Measurements from ENCODE around the gene DENND1C. TPM values are rescaled to one million over a fixed set of nuclear protein-coding genes. Genes with fewer than 3 reads are reported as not detected.
"Not testable (repeated sequence)": the region's sequence is repeated elsewhere in the genome, so short reads cannot be mapped to it uniquely, and the experiment has no call there.

DENND1C gene
- total RNA-seq, 1 experiment from 2014 or later, result 0.17 TPM

DNA sequence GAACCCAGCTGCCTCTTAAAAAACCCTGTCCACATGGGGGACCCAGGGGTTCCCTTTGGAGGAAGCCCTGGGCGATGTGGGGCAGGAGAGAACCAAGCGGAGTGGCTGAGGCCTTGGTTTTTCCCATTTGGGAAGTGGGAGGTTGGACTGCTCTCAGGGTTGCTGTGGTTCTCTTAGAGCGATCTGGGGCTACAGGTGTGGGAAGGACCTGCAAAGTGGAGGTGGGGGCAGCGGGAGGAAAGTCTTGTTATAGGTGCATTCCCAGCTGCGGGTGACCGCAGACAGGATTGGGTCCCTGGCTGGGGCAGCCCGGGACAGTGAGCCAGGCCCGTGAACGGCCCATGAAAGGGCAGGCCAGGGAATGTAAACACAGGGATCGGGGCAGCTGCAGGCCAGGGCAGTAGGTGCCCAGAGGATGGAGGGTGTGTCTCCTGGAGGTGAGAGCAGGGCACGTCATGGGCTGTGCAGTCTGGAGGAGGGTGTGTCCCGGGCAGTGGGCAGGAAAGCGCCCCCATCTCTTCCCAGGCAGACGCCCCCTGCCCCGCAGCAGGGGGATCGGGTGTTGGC, 22.8 kb downstream of the DENND1C start:
- DNase-seq (ENCODE audit: extremely low read depth, low read depth), result no peak

- no peak for DNase-seq (ENCODE audit: extremely low read depth, low read depth)
Measured at GRCh38 chr19:6457958-6458694, 23.5 kb downstream of the DENND1C start.

GRCh38 chr19:6455924-6456323, 25.7 kb downstream of the DENND1C start:
- no peak for DNase-seq (ENCODE audit: extremely low read depth, low read depth)

- no peak for DNase-seq (ENCODE audit: extremely low read depth, low read depth)
Measured at GRCh38 chr19:6453951-6454565, 27.5 kb downstream of the DENND1C start.

- DNase-seq (ENCODE audit: extremely low read depth, low read depth), result no peak
Measured at GRCh38 chr19:6452899-6453298, 28.7 kb downstream of the DENND1C start.

- no peak for DNase-seq (ENCODE audit: extremely low read depth, low read depth)
Measured at GRCh38 chr19:6452223-6452614, 29.4 kb downstream of the DENND1C start.

- no peak for DNase-seq (ENCODE audit: extremely low read depth, low read depth)
Measured at GRCh38 chr19:6451583-6452222, 29.9 kb downstream of the DENND1C start.

GRCh38 chr19:6450166-6450565, 31.4 kb downstream of the DENND1C start:
- no peak for DNase-seq (ENCODE audit: extremely low read depth, low read depth)

GRCh38 chr19:6448045-6448444, 33.5 kb downstream of the DENND1C start:
- DNase-seq (ENCODE audit: extremely low read depth, low read depth), result no peak

DNA sequence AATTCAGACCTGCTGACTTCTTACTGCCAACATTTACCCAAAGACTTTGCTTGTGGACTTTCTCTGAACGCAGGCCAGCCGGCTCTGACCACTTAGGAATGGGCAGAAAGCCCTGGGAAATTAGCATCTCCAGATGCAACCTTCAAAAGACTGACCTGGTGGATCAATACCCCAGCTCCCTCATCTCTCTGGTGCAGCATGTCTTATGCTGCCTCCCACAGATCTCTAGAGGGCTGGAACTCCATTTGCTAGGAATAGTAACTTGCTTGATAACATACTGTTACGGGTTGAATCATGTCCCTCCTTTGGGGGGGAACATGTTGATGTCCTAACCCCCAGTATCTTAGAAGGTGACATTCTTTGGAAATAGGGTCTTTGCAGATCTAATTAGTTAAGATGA, 35.1 kb downstream of the DENND1C start:
- DNase-seq (ENCODE audit: extremely low read depth, low read depth), result no peak

GRCh38 chr19:6443986-6444385, 37.6 kb downstream of the DENND1C start:
- DNase-seq (ENCODE audit: extremely low read depth, low read depth), result no peak

DNA sequence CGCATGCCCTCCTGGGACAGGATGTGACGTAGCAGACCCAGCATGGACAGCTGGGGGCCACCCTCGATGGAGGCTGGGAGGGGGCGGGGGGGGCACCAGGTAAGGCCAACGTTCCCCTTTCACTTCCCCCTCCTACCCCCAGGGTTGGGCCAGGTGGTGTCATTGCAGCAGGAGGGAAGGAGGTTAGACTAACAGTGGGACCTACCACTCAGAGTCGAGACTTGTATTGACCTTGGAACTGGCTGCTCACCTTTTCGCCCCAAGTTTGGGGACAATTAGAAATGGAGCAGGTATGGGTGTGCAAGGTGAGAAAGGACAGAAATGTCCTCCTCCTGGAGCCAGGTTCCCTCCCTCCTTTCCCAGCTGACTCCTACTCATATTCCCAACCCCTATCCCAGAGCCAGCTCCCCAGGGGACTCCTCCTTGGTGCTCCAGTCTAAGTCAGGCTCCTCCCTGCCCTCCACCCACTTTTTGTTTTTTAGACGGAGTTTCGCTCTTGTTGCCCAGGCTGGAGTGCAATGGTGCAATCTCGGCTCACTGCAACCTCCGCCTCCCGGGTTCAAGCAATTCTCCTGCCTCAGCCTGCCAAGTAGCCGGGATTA, 39.4 kb downstream of the DENND1C start:
- no peak for DNase-seq (ENCODE audit: extremely low read depth, low read depth)

DNA sequence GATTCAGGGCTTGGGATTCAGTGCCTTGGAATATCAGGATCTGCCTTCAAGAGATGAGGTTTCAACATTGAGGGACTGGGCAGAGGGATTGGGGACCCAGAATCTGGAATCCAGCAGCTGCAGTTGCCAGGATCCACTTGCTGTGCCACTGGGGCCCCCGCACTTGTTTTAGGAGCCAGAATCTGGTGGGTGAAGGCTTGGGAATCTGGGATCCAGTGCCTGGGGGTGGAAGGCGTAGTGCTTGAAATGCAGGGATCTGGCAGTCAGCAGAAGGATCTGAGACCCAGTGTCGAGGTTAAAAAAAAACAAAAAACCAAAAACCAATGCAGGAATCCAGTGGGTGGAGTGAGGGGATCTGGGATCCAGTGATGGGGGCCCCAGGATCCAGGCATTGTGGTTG, 40.7 kb downstream of the DENND1C start:
- no peak for DNase-seq (ENCODE audit: extremely low read depth, low read depth)

GRCh38 chr19:6439743-6440142, 41.8 kb downstream of the DENND1C start:
- DNase-seq (ENCODE audit: extremely low read depth, low read depth), result no peak

DNA sequence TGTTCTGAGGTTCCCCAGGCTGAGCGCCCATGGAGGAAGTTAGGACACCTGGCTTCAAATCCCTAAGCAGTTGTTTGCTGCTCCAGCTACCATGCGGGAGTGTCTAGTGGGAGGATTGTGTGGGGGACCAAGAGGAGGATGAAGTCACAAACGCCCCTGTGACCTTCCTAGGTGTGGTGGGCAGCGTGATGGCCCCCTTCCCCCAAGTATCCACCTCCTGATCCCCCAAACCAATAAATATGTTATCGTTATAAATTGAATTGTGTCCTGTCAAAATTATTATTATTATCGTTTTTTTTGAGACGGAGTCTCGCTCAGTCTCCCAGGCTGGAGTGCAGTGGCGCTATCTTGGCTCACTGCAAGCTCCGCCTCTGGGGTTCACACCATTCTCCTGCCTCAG, 47.9 kb downstream of the DENND1C start, which contains the start of gene SLC25A41:
Gene SLC25A41, minus strand, starts transcription at position 101 of the 400 bp plus-strand sequence. Its CDS starts 70 bp downstream, at position 31.
- no peak for DNase-seq (ENCODE audit: extremely low read depth, low read depth)

GRCh38 chr19:6433165-6433564, 48.4 kb downstream of the DENND1C start:
- no peak for DNase-seq (ENCODE audit: extremely low read depth, low read depth)

GRCh38 chr19:6431891-6432290, 49.7 kb downstream of the DENND1C start:
- no peak for DNase-seq (ENCODE audit: extremely low read depth, low read depth)

DNA sequence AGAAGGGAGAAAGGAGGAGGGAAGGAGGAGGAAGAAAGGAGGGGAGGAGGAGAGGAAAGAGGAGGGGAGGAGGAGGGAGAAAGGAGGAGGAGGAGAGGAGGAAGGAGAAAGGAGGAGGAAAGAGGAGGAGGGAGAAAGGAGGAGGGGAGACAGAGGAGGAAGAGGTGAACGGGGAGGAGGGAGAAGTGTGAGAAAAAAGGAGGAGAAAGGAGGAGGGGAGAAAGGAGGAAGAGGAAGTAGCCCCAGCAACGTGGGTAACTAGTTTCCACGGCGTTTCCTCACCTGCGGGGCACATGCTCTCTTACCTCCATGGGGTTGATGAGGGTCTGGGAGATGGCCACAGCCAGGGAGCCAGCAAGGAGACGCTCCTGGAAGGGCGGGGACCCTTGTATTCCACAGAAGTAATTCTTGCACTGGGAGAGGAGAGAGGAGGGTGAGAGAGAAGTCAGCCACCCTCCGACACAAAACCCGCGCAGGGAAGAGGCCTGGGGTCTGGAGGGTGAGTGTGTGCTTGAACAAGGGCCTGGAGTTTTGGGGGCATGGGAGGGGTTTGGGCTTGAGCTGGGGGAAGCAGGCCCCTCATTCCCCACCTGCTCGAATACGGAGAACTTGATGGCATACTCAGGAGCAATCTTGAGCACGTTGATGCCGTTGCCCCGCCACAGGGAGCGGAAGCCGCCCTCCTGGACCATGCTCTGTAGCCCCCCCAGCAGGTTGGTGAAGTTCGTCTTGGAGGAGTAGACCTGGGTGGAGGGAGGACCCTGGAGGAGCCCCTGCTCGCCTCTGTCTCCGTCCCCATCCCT, 52.0 kb downstream of the DENND1C start:
- no peak for DNase-seq (ENCODE audit: extremely low read depth, low read depth)

DNA sequence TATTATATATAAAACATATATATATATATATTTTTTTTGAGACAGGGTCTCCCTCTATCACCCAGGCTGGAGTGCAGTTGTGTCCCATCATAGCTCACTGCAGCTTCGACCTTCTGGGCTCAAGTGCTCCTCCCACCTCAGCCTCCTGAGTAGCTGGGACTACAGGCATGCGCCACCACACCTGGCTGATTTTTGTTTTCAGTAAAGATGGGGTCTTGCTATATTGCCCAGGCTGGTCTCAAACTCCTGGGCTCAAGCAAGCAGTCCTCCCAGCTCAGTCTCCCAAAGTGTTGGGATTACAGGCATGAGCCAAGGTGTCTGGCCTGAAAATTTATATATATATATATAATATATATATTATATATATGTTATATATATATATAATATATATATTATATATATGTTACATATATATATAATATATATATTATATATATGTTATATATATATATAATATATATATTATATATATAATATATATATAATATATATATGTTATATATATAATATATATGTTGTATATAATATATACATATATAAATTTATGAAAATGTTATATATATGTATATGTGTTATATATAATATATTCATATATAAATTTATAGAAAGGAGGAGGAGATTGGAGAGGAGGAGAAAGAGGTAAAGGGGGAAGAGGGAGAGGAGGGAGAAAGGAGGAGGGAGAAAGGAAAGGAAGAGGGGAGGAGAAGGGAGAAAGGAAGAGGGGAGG, 52.7 kb downstream of the DENND1C start:
- not testable (repeated sequence) for DNase-seq (ENCODE audit: extremely low read depth, low read depth)

DNA sequence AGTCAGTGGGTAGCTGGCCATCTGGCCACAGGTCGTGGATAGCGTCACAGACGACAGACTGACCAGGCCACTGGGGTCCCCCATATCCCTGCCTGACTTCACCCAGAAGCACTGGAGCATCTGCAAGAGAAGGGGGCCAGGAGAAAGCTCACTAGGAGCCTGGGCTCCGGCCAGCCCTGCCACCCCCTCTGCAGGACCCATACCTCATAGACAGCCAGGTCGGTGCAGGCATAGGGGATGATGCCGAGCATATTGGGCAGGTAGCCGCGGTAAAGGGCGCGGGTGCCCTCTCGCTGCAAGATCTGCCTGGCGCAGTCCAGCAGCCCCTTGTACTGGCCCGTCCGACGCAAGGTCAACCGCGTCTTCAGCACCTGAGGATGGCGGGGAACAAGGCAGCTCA, 54.5 kb downstream of the DENND1C start:
- DNase-seq (ENCODE audit: extremely low read depth, low read depth), result no peak

All from NCI-H460 (cell line).